HepG2 (cell line): ENCODE results near the gene BARX1. TPM values are rescaled to one million over a fixed set of nuclear protein-coding genes. Genes with fewer than 3 reads are reported as not detected.

Source experiments
- ATAC-seq: fragments of 200-7000 bp; cut with Tn5 transposase; 3 replicates; pipeline ENCODE4 v1.9.1; 2020; ENCODE audit warnings: mild to moderate bottlenecking, moderate library complexity
- BruUV-seq: library from RNA; stranded (reverse); fragments of 400-500 nt; replicated peaks from 2 replicates; lab custom pipeline; 2021; lab: Mats Ljungman, UMichigan
- CTCF ChIA-PET: fragments of 300-600 bp; formaldehyde crosslinking; extraction: SDS; loops from one replicate; lab custom pipeline; 2021; ENCODE audit warnings: low total read pairs, inconsistent platforms, low intra/inter-chr PET ratio; lab: Yijun Ruan, JAX
- POLR2A ChIA-PET: fragments of 350-600 bp; sonication (Branson Sonifier 250); formaldehyde crosslinking; loops from one replicate; lab custom pipeline; 2020; ENCODE audit warnings: antibody characterized with exemption, inconsistent platforms; lab: Yijun Ruan, JAX
- DNase-seq: peaks from one replicate; pipeline ENCODE4 v3.0.0-alpha.2; 2015; ENCODE audit warnings: low spot score
- FAIRE-seq: peaks from 3 replicates; lab custom pipeline; 2011; peaks lifted over from hg19 to GRCh38; lab: Jason Lieb, UNC
- H2AFZ ChIP-seq: one replicate; pipeline ENCODE4 v1.6.1; 2011; ENCODE audit warnings: low read length, inconsistent platforms
- H3K27ac ChIP-seq: fragments of 300-600 bp; 3 replicates; pipeline ENCODE4 v1.8.0; 2011; ENCODE audit warnings: mixed run types, mild to moderate bottlenecking, mixed read lengths, low read length, inconsistent platforms; ENCODE audit not compliant: insufficient read depth; ENCODE audit errors: extremely low read length
- H3K27me3 ChIP-seq, 2 experiments: fragments of 200-600 bp in 1 of 2; 2 replicates in 1 of 2; 3 replicates in 1 of 2; pipeline versions ENCODE4 v1.6.0 to v1.8.0; 2011; ENCODE audit warnings: low read length in 2 of 2, mild to moderate bottlenecking in 2 of 2, moderate library complexity in 2 of 2, inconsistent platforms in 1 of 2; ENCODE audit not compliant: insufficient read depth in 2 of 2, control insufficient read depth in 1 of 2
- H3K36me3 ChIP-seq, 2 experiments: fragments of 200-600 bp in 1 of 2; replicated peaks in 1 of 2; 2 replicates in 1 of 2; 3 replicates in 1 of 2; pipeline versions ENCODE4 v1.5.1 to v1.8.0; 2011; ENCODE audit warnings: low read length in 2 of 2, inconsistent platforms in 1 of 2; ENCODE audit not compliant: insufficient read depth in 2 of 2, control insufficient read depth in 1 of 2
- H3K4me1 ChIP-seq: 2 replicates; pipeline ENCODE4 v1.5.1; 2012; ENCODE audit warnings: low read length, inconsistent platforms; ENCODE audit not compliant: insufficient read depth
- H3K4me2 ChIP-seq: 2 replicates; pipeline ENCODE4 v1.6.0; 2011; ENCODE audit warnings: low read depth, low read length, inconsistent platforms
- H3K4me3 ChIP-seq, 3 experiments: fragments of 200-600 bp in 1 of 3; sonication (generic), shearing (Covaris generic) in 1 of 3; replicated peaks in 1 of 3; 2 replicates each; pipeline ENCODE4 v1.5.1; 2011 to 2016; ENCODE audit warnings: low read length in 3 of 3, inconsistent platforms in 2 of 3, low read depth in 2 of 3, mild to moderate bottlenecking in 2 of 3, control low read depth in 1 of 3, mixed read lengths in 1 of 3; ENCODE audit not compliant: insufficient read depth in 1 of 3
- H3K79me2 ChIP-seq: one replicate; pipeline ENCODE4 v1.6.1; 2011; ENCODE audit warnings: low read length, inconsistent platforms; ENCODE audit not compliant: insufficient read depth
- H3K9ac ChIP-seq: 2 replicates; pipeline ENCODE4 v1.6.0; 2011; ENCODE audit warnings: mild to moderate bottlenecking, low read depth, low read length, inconsistent platforms; ENCODE audit not compliant: insufficient read depth
- H3K9me3 ChIP-seq: 2 replicates; pipeline ENCODE4 v1.5.1; 2012; ENCODE audit warnings: mild to moderate bottlenecking, low read length
- H4K20me1 ChIP-seq: 2 replicates; pipeline ENCODE4 v1.6.0; 2011; ENCODE audit warnings: inconsistent platforms, mild to moderate bottlenecking, low read length, moderate library complexity; ENCODE audit not compliant: insufficient read depth
- BRCA1 ChIP-seq: sonication (generic); formaldehyde crosslinking; IDR thresholded peaks from 2 replicates; pipeline ENCODE4 v1.4.0; 2020; ENCODE audit warnings: missing genetic modification reagents
- ZNF761 ChIP-seq: sonication (generic); formaldehyde crosslinking; conservative IDR thresholded peaks from 2 replicates; pipeline ENCODE4 v1.4.0; 2020; ENCODE audit warnings: mild to moderate bottlenecking, missing genetic modification reagents
- ZSCAN25 ChIP-seq: sonication (generic); formaldehyde crosslinking; IDR thresholded peaks from 2 replicates; pipeline ENCODE4 v1.8.0; 2022; ENCODE audit warnings: mild to moderate bottlenecking, missing genetic modification reagents
- WGBS: methylation state at CpG from one replicate; pipeline ENCODE4 v1.1.6; 2017; ENCODE audit warnings: low lambda C conversion rate; 5-methylcytosine and 5-hydroxymethylcytosine counted together
- in situ Hi-C: cut with HindIII; loops from 2 replicates; pipeline ENCODE4 v1.10.0; 2017; ENCODE audit warnings: low pct_unique_long_range_greater_than_20kb; ENCODE audit not compliant: extremely low pct_ligation_motif_present
- intact Hi-C: fragments of 100-400 bp; cut with micrococcal nuclease; formaldehyde crosslinking; loops from one replicate; pipeline ENCODE4 v1.10.0; 2022; ENCODE audit not compliant: unreplicated experiment
- polyA plus RNA-seq, 8 experiments: library from polyadenylated mRNA; depleted of rRNA in 3 of 8; stranded (reverse) in 7 of 8; unstranded in 1 of 8; fragments of >200 nt; fragmentation: Illumina TruSeq in 4 of 8; extraction: Trizol in 4 of 8; gene quantifications; 2 replicates each; pipeline versions ENCODE4 v1.2.1 to v1.2.3, GENCODE V29; 2011 to 2016; ENCODE audit warnings: low read depth in 4 of 8, missing spikeins in 1 of 8, mixed read lengths in 1 of 8; ENCODE audit not compliant: insufficient read depth in 1 of 8
- total RNA-seq, 5 experiments: library from RNA; depleted of rRNA; stranded (reverse); fragments of >200 nt; fragmentation: Illumina TruSeq; extraction: Trizol; gene quantifications; 2 replicates each; pipeline ENCODE4 v1.2.3, GENCODE V29; 2016; ENCODE audit warnings: low read depth in 1 of 5
- TF ChIP-seq, protein P1 (sequence below): IDR thresholded peaks from 2 replicates; pipeline ENCODE4 v1.6.1; 2012; ENCODE audit warnings: low read depth, low read length, improper control_type of control experiment

The BARX1 gene
- total and polyA plus RNA-seq, 2 of the 13 experiments (the other 11 are each of a cell fraction or from before 2014, with no cell fraction given), result not detected

DNA sequence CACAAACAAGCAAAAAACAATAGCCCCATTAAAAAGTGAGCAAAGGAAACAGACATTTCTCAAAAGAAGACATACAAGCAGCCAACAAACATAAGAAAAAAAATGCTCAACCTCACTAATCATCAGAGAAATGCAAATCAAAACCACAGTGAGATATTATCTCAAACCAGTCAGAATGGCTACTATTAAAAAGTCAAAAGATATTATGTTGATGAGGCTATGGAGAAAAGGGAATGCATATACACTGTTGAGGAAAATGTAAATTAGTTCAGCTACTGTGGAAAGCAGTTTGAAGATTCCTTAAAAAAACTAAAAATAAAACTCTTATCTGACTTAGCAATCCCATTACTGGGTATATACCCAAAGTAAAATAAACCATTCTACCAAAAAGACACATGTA is 28.7 kb upstream of the BARX1 start:
- POLR2A ChIA-PET, result no interaction called here
- no peaks in the 10 kb centered on the region for H3K79me2 ChIP-seq
- no TSS peak for BruUV-seq
- no peak overlapping the region for H3K9ac ChIP-seq
- no peaks in the 10 kb centered on the region for H4K20me1 ChIP-seq
- FAIRE-seq (no peak), DNase-seq (no peak), ATAC-seq (no peak)
- no peak overlapping the region for H3K4me2 ChIP-seq
- intact Hi-C loops, result no loop called here
- H3K9me3 ChIP-seq, result peaks cover 17% of the 10 kb centered on the region
- peaks cover 16% of the 10 kb centered on the region for H3K4me1 ChIP-seq
- in situ Hi-C loops, result no loop called here
- H2AFZ ChIP-seq, result no peak overlapping the region
- no peaks in the 10 kb centered on the region for H3K36me3 ChIP-seq
- TF ChIP-seq, protein P1, sequence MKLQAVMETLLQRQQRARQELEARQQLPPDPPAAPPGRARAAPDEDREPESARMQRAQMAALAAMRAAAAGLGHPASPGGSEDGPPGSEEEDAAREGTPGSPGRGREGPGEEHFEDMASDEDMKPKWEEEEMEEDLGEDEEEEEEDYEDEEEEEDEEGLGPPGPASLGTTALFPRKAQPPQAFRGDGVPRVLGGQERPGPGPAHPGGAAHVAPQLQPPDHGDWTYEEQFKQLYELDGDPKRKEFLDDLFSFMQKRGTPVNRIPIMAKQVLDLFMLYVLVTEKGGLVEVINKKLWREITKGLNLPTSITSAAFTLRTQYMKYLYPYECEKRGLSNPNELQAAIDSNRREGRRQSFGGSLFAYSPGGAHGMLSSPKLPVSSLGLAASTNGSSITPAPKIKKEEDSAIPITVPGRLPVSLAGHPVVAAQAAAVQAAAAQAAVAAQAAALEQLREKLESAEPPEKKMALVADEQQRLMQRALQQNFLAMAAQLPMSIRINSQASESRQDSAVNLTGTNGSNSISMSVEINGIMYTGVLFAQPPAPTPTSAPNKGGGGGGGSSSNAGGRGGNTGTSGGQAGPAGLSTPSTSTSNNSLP, result no peak
- TF ChIP-seq ZNF761 (no peak), BRCA1 (CRISPR knock-in tag) (no peak)
- CTCF ChIA-PET, result no interaction called here
- no peak overlapping the region for H3K4me3 ChIP-seq
- no peak overlapping the region for H3K27ac ChIP-seq
- no peaks in the 10 kb centered on the region; a peak in 1 of 5 replicates for H3K27me3 ChIP-seq

DNA sequence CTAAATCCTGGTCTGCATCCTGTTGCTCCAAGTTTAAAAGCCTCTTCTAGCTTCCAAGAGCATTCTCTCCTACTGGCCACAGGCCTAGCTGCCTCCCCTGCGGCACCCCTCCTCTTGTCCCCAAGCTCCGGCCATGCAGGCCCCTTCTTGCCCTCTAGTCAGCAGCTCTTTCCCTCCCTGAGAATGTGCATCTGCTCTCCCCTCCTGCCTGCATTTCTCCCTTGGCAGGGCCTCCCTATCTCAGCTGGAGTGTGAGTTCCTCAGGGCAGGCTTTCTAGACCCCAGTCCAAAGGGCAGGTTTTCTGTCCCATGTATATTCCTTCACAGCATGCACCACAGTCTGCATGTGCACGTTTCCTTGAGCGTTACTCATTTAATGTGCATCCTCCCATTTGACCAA is 24.6 kb upstream of the BARX1 start:
- FAIRE-seq, result no peak
- POLR2A ChIA-PET, result no interaction called here
- CTCF ChIA-PET, result no interaction called here

More for the DNA sequence above, 24.6 kb upstream of the BARX1 start:
- no peak for DNase-seq
- no peaks in the 10 kb centered on the region for H3K4me1 ChIP-seq
- no peak overlapping the region for H3K9ac ChIP-seq
- no peak overlapping the region for H3K27ac ChIP-seq
- no peak overlapping the region for H3K4me3 ChIP-seq
- no peaks in the 10 kb centered on the region for H4K20me1 ChIP-seq
- H3K36me3 ChIP-seq, result no peaks in the 10 kb centered on the region
- H3K9me3 ChIP-seq, result no peaks in the 10 kb centered on the region
- no peak overlapping the region for H2AFZ ChIP-seq
- no peaks in the 10 kb centered on the region for H3K79me2 ChIP-seq
- intact Hi-C loops, result no loop called here
- no TSS peak for BruUV-seq
- 48% methylated on average over 4 of the region's 4 CpGs for whole genome bisulfite sequencing
- H3K27me3 ChIP-seq, result peaks cover 2 to 7% of the 10 kb centered on the region in 2 experiments; a peak in 1 of 5 replicates
- in situ Hi-C loops, result no loop called here
- H3K4me2 ChIP-seq, result no peak overlapping the region
- TF ChIP-seq ZSCAN25 (CRISPR knock-in tag), result no peak
- no peak for ATAC-seq
